GM19324 (cell line): Measurements from ENCODE around the gene C16orf96.

Experiments
- ATAC-seq: cut with Tn5 transposase; IDR thresholded peaks from one replicate; pipeline ENCODE4 v1.9.1; 2021; ENCODE audit warnings: mild to moderate bottlenecking, moderate library complexity; ENCODE audit not compliant: unreplicated experiment, low FRiP score

The C16orf96 gene

DNA sequence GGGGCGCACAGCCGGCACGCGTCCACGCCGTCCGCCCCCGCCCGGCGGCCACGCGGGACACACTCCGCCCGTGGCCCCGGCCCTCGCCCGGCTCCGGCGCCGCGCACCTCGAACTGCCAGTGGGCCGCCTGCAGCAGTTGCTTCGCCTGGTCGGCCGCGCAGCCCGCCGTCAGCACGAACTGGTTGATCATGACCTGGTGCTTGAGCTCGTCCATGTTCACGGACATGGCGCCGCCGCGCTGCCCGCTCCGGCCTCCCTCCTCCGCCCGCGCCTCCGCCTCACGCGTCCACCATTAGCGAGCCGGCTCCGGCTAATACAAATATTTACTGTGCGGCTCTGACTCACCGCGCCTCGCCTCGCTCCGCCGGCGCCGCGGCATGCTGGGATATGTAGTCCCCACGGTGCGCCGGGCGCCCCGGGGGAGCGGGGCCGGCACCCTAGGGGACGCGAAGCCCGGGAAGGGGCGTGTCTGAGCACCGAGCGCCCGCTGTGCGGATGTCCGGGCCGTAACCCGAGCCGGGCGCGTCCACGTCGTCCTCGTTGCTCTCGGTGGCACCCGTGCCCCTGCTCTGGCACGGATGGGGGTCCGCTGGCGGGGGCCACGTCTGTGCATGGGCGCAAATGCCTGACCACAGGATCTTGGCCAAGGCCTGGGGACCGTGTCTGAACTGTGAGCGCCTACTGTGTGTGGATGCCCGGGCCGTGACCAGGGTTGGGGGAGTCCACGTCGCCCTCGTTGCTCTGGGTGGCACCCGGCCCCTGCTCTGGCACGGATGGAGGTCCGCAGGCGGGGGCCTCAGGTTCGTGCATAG, 58.6 kb downstream of the C16orf96 start, which contains the start of gene UBALD1:
UBALD1 (minus strand) TSS at position 318 of the 813 bp plus-strand sequence; CDS start at position 227, 91 bp downstream.
- peak; percentile 54 for ATAC-seq

DNA sequence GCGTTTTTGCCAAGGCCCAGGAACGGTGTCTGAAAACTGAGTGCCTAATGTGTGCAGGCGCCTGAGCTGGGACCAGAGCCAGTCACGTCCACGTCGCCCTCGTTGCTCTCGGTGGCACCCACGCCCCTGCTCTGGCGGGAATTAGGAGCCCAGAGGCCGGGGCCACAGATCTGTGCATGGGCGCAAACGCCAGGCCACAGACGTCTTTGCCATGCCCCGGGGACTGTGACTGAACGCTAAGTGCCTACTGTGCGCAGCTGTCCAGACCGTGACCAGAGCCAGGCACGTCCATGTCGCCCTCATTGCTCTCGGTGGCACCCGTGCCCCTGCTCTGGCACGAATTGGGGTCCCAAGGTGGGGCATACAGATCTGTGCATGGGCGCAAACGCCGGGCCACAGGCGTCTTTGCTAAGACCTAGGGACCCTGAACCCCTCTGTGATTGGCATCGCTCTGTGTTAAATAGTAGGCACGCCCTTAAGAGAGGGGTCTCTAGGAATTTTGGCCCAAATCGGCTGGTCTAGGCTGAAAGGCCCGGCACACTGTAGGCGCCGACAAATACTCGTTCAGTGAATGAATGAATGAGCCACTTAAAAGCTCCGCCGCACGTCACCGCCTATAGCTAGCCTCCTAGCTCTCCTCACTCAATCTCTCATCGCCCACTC, 59.4 kb downstream of the C16orf96 start:
- no peak for ATAC-seq

DNA sequence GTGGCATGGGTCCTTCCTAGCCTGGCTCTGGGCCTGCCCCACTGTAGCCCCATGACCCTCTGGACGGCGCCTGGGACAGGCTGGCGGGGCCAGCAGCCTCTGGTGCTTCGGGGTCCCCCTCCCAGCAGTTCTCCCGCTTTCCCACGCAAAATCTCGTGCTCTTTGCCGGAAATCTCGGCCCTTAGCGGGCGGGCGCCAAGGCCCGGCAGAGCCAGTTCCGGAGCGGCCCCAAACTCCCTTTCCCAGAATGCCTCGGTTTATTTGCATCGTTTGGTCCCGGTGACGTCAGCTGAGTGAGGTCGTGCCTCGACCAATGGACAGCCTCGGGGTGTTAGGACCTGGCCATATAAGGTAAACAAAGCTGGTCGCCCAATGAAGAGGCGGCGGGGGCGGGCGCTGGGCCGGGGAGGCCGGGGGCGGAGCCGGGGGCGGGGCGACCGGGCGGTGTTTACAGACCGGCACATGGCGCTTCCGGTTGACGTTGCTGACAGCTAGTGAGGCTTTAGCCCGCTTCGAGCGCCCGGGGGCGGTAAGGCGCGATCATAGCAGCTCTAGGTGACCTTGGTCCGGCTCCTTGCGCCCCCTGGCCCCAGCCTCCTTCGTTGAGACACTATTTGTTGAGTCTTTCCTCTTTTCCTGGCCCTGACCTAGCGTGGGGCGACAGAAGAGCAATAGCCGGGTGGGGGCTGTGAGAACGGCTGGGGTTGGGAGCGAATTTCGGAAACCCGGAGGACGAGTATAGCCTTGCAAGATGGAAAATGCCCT, 60.1 kb downstream of the C16orf96 start:
- ATAC-seq = peak; percentile 82

DNA sequence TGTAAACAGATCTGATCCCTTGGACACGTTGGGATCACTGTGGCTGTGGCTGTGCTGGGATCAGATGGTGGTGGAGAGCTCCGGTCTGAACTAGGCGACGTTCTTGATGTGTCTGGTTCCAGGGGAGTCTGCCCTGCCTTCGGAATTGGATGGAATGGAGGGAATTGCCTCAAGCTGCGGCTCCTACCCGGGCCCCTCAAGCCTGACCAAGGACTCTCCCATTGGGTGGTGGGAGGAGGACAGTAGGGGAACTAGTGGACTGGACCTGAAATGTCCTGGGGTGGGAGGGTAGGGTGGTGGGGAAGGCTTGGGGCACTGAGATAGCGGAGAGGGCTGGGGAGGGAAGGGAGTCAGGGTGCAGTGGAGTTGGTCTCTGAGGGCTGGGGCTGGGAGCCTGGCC, 61.7 kb downstream of the C16orf96 start:
- no peak for ATAC-seq

DNA sequence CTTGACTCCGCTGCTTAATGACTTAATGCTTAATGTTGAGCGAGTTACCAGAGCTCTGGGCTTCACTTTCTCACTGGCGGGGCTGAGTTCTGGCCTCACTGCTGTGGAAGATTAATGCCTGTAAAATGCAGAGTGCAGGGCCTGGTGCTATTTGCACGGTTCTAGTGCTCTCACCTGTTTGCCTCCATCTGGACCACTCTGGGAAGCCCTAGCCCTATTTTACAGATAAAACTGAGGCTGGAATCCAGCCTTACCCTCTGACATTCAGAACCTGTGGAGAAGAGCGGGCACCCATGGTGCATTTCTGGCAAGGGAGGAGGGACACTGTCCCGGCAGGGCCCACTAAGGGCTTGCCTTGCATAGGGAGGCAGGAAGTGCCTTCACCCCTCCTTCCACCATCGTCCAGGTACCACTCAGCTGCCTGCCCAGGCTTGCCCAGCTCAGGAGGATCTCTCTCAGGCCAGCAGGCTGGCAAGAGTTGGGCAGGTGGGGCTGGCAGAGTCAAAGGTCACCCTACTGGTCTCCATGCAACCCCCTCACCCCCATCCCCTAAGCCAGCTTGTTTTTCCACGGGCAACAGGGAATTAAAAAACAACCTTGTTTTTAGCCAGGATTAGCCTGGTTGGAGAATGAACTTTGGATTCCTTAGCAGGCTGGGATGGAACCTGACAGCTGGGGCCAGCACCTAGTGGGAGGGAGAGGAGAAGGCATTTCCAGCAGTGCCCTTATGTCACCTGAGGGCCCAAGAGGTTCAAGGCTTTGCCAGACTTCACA, 62.7 kb downstream of the C16orf96 start:
- ATAC-seq = no peak

DNA sequence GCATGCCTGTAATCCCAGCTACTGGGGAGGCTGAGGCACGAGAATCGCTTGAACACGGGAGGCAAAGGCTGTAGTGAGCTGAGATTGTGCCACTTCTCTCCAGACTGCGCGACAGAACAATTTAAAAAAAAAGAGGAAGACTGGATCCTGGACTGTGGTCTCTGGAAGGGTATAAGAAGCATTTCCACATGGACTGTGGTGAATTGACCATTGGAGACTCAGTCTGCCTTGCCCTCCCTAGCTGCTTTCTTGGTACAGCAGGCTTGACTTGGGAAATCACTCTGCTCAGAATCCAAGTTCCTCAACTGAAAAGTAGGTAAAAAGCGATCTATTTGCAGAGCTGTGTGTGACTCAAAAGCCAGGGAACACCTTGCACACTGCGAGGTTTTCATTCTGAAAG, 67.5 kb downstream of the C16orf96 start:
- ATAC-seq = no peak

DNA sequence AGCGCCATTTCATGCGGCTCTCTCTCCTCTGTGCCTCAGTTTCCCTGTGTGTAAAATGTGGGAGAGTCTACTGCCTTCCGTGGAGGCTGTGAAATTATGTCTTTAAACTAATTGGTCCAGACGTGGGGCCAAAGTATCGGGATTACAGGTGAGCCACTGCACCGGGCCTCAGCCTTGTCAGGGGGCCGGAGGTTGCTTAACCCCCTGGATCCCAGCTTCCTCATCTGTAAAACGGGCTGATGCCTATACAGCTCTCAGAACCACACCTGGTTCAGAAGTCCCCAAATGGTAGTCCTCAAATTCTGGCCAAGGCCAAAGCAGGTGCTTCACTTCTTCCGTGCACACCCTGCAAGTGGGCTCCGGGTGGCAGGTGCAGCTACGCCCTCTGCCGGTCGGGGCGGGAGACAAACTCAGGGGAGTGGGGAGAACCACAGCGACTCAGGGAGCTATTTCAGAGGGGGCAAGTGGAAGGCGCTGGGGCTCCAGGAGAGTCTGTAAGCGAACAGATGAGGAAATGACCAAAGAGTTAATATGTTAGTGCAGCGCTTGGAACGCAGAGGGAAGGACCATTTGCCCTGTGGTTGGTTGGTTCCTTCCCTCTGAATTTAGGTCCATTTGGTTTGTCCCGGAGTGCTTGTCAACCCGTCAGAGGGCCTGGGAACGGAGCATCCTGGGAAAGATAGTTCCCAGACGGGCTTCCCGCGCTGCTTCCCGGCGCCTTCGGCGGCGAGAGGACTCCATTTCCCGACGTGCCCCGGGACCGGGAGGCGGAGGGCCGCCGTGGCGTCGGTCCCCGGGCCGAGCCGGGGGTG, 68.1 kb downstream of the C16orf96 start, which contains the start of gene MGRN1:
MGRN1 (plus strand) TSS at position 812 of the 812 bp plus-strand sequence. CDS start 135 bp downstream, outside the sequence.
- peak; percentile 79 for ATAC-seq

DNA sequence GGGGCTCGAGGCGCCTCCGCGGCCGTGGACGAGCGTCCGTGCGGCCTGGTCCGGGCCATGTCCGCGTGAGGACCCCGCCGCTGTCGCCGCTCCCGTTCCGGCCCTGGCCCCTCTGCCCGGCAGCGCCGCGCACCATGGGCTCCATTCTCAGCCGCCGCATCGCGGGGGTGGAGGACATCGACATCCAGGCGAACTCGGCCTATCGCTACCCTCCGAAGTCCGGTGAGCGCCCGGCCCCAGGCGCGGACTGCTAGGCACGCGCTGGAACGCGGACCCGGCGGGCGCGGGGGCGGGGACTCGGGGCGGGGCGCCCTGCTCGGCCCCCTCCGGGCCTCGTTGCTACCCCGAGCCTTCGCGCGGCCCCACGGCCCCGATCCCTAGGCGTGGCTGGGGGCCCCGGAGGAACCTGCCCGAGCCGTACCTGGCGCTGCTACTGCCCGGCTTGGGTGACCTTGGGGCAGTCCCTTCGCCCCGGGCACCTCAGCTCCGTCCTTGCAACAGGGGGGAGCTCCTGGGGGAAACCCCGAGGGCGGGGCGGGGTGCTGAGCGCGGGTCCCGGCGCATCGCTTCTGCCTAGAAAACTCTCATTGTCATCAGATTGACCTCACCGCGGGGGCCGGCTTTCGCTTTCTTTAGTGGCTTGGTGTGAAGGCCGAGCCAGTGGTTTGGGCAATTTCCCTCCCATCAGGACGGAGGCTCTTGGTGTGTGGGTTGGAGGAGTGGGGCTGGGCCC, 68.9 kb downstream of the C16orf96 start:
- ATAC-seq = peak; percentile 60

DNA sequence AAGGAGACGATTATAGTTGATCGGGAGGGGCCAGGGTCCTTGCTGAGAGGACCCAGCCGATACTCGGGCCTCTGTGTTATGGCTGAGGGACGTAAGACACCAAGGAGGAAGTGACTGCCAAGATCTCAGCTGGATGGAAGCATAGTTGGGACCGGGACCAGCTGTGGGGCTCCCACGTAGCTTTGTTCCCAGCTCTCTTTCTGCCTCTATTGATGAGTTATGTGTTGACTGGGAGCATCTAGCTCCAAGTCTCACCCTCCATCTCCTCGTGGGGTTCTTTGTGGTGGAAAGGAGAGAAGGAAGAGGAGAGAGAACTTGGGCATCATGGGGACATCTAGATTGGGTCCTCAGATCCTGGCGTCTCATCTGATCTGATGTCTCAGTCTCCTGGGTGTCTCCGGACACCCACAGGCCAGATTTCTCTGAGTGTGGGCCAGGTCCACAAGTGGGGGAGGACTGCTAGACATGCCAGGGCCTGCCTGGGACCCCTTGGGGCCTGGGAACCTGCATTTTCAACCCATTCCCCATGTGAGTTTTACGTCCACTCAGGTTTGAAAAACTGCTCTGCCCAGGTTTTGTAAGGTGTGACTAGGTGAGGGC, 69.5 kb downstream of the C16orf96 start:
- ATAC-seq = peak; percentile 6

DNA sequence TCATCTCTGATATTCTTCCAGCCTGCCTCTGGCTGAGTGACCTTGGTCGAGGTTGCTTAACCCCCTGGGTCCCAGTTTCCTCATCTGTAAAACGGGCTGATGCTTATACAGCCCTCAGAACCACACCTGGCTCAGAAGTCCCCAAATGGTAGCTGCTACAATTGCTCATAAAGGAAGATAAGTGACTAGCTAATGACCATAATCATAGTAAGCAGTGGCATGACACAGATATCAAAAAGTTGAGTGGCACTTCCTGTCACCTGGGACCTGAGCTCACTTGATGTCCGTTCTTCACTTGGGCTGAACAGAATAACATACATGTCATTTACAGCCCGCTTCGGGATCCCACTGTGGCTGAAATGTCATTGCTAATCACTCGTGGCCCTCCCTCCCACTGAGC, 70.3 kb downstream of the C16orf96 start:
- ATAC-seq = no peak

DNA sequence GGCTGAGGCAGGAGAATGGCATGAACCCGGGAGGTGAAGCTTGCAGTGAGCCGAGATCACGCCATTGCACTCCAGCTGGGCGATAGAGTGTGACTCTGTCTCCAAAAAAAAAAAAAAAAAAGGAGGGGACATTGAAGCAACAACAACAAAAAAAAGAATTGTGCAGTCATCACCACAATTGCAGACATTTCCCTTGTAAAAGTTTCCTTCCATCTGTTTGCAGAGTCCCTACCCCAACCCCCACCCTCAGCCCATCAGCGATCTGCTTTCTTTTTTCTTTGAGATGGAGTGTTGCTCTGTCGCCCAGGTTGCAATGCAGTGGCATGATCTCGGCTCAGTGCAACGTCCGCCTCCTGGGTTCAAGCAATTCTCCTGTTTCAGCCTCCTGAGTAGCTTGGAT, 72.1 kb downstream of the C16orf96 start:
- no peak for ATAC-seq

DNA sequence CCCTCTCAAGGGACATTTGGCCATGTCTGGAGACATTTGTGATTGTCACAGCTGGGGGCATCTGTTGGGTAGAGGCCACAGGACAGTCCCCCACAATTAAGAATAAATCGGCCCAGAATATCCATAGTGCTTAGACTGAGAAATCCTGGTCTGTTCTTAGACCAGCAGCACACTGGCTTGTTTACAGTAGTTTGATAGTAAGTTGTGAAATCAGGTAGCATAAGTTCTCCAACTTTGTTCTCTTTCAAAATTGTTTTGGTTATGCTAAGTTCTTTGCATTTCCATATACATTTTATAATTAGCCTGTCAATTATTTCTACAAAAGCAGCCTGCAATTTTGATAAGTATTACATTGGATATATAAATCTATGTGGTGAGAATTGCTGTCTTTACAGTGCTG, 75.3 kb downstream of the C16orf96 start:
- ATAC-seq = no peak

DNA sequence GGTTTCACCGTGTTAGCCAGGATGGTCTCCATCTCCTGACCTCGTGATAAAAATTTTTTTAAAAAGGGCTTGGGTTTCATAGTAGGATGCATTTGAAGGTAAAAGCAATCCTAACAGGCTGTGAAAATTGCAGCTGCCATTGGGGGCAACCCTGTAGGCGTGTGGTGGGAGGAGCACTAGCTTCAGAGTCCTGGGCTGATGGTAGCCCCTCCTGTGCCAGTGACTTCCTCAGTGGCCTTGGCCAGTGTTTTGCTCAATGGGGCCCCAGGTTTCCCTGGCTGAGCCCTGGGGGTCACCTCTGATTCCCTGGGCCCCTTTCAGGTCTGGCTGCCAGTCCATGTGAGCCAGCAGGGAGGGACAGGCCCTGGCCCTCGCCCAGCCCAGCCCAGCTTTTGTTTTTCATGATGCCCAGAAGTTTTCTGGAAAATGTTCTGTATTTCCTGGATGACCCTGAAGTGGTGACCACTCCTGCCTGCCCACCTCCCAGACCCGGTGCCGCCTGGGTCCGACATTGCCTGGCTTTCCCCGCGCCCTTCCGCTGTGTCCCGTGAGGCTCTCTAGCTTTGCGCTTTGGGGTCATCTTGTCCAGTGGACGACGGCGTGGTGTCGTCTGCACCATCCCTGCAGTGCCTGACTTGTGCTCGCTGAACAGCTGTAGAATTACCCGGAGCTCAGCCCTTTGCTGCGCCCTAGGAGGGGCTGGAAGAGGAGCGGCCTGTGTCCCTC, 77.9 kb downstream of the C16orf96 start:
- no peak for ATAC-seq

DNA sequence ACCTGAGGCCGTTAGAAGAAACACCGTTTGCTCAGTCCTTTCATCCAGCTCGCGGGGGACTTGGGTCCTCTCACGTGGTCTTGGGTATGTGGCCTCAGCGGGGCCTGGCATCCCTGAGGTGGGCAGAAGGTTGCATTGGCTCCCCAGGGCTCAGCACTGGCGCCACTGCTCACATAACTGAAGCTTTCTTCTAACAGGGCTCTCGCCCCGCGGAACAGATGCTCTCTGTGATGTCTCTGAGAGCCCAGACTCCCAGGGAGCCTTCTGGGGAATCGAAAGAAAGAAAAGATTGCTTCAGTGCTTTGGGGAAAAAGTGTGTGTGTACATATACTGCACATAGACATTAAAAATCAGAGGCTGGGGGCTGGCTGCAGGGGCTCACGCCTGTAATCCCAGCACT, 78.6 kb downstream of the C16orf96 start:
- no peak for ATAC-seq

DNA sequence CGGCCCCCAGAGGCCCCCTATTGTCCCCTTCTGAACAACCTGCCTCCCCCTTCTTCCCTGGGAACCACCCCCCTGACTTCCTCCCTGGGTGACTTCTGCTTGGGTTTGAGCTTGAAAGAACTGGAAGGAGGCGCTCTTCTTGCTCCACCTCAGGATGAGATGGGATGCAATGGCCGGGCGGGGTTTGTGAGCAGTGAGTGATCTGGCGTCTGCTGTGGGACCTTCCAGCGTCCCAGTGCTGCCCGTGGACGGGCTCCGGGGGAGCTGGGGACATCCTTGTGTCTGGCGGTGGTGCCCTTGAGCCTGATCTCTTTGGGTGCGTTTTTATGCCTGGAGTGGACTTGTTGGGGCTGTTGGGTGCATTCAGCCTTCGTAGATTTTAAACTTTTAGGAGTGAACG, 80.1 kb downstream of the C16orf96 start:
- ATAC-seq = no peak

DNA sequence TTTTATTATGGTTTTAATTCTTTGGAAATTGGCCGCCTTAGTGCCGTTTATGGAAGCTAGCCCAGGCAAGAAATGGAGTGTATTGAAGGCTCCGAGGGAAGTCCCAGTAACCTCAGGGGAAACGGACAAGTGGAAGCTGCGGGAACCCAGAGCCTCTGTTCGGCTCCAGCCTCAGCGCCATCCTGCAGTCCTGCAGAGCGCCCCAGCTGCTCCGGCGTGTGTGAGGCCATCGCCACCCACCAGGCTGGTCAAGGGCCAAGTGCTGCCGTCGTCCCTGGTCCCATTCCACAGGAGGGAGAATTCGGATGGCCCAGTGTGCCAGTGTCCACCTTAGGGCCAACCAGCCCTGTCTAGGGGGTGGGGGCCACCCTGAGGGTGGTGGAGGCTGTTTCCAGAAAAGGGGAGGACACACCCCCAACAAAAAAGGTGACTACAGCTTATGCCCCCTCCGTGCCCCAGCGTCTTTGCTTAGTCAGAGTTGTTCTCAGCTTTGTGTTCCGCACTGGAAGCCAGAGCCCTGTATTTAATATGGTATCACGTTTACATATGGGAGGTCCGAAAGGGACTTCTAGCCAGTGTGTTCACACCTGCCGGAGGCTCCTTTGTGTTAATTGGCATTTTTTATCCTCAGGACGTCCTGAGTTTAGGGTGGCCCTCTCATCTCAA, 81.5 kb downstream of the C16orf96 start:
- ATAC-seq = no peak

DNA sequence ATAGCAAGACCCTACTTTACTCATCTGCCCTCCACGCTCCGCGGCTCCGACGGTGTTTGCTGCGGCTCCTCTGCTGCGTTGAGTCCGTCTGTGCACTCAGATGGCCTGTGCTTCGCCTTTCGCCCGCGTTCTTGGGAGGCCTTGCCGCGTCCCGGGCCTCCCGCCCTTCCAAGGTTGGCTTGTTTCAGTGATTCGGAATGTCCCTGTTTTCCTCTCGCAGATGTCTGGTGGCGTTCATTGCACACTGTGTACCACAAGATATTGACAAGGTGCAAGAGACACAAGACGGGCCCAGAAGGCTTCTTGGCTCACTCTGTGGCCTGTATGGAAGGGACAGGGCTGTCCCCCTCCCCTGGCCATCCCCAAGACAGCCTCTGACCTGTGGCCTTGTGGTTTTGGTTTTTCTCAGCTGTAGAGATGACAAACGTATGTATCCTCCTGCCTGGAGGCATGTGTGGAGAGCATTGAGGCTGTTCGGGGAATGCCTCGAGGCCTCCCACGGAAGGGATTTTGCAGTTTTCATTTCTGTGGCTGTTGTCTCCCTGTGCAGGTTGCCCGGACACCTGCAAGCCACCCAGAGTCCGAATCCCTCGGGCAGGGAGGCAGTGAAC, 83.9 kb downstream of the C16orf96 start:
- no peak for ATAC-seq
